NCI-H82 treated with DMSO at 0.1 percent for 48 hours (cell line): Measurements from ENCODE around the gene BAIAP2.

ENCODE experiments used
- DNase-seq: peaks from one replicate; lab custom pipeline; 2025; ENCODE audit not compliant: unreplicated experiment; lab: John Stamatoyannopoulos, UW

Gene BAIAP2

GRCh38 chr17:81084680-81085419 lies 49.9 kb downstream of the BAIAP2 start:
- DNase-seq: no peak

DNA sequence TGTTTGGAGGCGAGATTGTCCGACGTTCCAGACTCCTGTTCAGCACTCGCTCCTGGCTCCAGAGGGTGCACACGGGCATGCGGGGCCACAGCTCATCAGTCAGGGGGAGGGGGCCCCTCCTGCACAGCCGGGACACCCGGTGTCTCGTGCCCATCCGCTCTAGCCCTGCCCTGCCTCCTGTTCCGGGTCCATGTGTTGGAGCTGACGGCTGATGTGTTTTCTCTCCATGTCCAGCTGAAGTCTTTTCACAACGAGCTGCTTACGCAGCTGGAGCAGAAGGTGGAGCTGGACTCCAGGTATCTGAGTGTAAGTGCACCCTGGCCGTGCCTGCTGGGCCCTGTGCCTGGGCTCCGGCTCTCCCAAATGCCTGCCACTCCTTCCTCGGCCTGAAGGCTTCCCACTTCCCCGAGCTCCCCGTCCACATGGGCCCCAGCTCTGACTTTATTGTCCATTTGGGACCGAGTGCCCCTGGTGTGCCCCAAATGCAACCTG lies 50.5 kb downstream of the BAIAP2 start:
- DNase-seq: no peak

- no peak for DNase-seq
Measured at GRCh38 chr17:81086789-81087551, 52.0 kb downstream of the BAIAP2 start.

GRCh38 chr17:81090361-81091136 lies 55.6 kb downstream of the BAIAP2 start:
- DNase-seq: no peak

- no peak for DNase-seq
Measured at GRCh38 chr17:81091154-81091553, 56.2 kb downstream of the BAIAP2 start.

GRCh38 chr17:81091774-81092517 lies 57.0 kb downstream of the BAIAP2 start:
- no peak for DNase-seq

DNA sequence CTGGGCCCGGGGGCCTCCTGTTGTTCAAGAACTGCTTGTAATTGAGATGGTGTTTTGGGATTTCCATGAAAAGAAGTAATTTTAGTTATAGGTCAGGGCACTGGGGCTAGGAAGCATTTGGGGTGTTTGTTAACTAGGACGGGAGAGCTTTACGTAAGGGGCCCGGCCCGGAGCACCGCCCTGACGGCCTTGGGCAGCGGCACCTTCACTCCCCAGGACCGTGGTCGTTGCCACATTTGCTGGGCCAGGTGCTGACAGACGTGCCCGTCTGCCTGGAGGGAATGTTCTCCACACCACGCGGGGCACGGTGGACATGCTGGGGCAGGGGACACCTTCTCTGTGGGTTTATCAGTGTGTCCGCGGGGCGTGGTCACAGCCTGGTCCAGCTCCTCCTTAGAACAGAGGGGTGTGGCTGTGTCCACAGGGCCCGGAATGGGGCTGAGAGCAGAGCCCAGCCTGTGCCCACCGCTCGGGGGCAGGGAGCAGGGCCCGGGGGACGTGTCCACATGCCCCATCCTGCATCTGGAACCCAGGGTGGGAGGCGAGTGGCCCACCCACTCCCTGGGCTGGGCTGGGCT lies 57.7 kb downstream of the BAIAP2 start:
- DNase-seq: no peak

- DNase-seq: no peak
Measured at GRCh38 chr17:81093619-81094508, 58.9 kb downstream of the BAIAP2 start.

DNA sequence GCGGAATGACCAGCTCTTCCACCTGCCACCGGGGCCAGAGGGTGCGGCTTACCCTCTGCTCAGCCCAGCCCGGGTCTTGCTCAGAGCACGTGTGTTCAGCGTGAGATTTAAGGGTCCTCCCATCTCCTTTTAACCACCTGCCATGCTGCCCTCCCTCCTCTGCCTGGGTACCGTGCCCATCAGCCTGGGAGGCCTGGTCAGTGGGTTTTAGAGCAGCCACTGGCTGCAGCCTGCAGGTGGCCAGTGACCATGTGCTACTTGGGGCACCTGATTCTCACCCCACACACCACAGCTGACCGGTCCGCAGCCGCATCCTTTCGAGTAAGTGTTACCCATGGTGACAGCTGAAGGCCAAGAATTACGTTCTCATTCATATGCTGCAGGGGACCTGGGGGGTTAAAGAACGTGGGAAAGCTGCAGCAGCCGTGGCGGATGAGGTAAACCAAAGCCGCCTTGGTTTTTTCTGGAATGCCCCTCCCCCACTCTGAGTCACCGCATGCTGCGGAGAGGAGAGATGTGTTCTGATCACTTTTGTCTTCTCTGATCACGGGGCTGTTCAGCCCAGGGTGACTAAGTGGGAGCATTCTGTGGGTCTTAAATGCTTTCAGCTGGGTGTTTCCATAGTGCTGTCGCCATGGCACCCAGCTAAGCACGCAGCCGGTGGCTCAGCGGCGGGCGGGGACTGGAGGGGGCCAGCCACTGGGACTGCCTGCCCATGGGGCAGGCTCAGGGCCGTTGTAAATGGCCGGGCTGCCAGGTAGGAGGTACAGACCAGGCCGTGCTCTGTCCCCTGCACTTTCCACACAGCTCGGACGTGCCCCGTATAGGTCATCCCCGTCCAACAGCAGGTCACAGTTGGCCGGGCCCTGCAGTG lies 59.8 kb downstream of the BAIAP2 start:
- peak; percentile 46 for DNase-seq

GRCh38 chr17:81095383-81095762 lies 60.4 kb downstream of the BAIAP2 start:
- no peak for DNase-seq

DNA sequence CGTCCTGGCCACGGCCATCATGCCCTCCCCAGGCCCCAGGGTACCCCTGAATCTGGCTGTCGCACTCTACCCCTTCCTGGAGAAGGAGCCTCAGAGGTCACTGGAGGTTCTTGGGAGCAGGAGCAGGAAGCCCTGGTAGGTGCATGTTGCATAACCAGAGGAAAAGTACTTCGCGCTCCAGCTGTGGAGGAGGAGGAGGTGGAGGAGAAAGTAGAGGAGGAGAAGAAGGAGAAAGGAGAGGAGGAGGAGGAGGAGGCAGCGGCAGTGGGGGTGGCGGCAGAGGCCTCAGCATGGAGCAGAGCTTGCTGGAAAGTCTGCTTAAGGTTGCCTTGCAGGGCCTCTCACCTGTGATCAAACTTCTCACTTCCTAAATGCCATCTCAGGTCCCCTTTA lies 61.8 kb downstream of the BAIAP2 start:
- no peak for DNase-seq

GRCh38 chr17:81097134-81097942 lies 62.4 kb downstream of the BAIAP2 start:
- peak; percentile 10 for DNase-seq

DNA sequence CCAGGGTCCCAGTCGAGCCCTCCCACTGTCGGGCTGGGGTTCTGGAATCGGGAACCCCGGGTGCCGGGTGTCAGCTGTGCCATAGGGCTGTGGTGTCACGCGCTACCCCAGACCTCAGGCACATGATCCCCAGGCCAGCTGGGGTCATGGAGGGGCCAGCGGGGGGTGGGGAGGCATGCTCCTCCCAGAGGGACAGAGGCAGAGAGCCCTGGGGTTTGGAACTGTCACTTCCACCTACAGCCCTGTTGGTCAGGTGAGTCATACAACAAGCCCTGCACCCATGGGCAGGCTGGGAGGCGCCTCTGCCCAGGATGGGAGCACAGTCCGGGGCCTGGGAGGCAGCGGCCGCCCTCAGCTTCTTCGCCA lies 63.0 kb downstream of the BAIAP2 start:
- no peak for DNase-seq

DNA sequence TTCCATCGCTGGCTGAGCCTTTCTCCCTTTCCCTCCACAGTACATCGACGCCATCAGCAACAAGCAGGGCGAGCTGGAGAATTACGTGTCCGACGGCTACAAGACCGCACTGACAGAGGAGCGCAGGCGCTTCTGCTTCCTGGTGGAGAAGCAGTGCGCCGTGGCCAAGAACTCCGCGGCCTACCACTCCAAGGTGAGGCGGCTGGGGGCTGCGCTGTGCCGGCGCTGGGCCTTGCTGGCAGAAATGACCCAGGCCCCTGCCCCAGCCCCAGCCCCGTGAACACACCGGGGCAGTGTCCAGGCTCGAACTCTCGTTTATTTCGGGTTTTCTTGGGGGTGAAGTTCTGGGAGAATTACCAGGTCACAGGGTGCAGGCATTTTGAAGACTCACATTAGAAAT lies 64.9 kb downstream of the BAIAP2 start:
- DNase-seq: no peak

GRCh38 chr17:81100668-81101067 lies 65.7 kb downstream of the BAIAP2 start:
- no peak for DNase-seq

- peak; percentile 22 for DNase-seq
Measured at GRCh38 chr17:81101614-81102306, 66.8 kb downstream of the BAIAP2 start.

DNA sequence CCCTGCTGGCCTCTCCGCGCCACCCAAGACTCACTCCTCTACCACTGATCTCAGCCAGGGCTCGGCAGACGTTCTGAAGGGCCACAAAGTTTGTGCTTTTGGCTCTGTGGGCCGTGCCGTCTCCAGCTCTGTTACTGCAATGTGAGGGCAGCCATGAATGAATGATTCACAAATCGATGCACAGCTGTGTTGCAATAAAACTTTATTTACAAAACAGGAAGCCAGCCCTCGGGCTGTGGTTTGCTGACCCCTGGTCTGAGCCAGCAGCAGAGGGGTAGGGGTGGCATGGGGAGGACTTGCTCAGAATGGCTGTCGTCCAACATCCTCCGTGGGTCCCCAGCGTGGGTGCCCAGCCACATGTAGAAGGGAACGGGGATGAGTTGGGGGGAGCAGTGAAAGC lies 67.4 kb downstream of the BAIAP2 start:
- no peak for DNase-seq
